ENCODE results near the gene PSG2.
"Not testable (repeated sequence)": the region's sequence is repeated elsewhere in the genome, so short reads cannot be mapped to it uniquely, and the experiment has no call there.

GRCh38 chr19:43077881-43078280, 4.6 kb downstream of the PSG2 start:
- not testable (repeated sequence) for TF ChIP-seq CTCF (IDR thresholded peaks at IDR 0.05); EZH2phosphoT487 (IDR thresholded peaks at IDR 0.05; ENCODE audit: borderline replicate concordance, low read depth)
- peak; percentile 63 for TF ChIP-seq JUND (IDR thresholded peaks at IDR 0.05)

Data from SK-N-SH (cell line).